Ovary (tissue), 3 donors: ENCODE measurements around the gene LHX4.

Experiments used
- POLR2A ChIP-seq: fragments of 450-650 bp; IDR thresholded peaks from one replicate; pipeline ENCODE4 v1.6.1; 2017; ENCODE audit warnings: antibody characterized with exemption, mild to moderate bottlenecking, moderate library complexity
- TF ChIP-seq, protein P1 (sequence below), 3 donors: fragments of 450-650 bp in 2 of 3; fragments of 200-600 bp in 1 of 3; IDR thresholded peaks; one replicate each; pipeline versions ENCODE4 v1.5.1 to v1.8.0; 2016 to 2022; ENCODE audit warnings: antibody characterized with exemption in 3 of 3, mild to moderate bottlenecking in 1 of 3
- donor health status: DM: no; HTN: no; CAD: no.

DNA sequence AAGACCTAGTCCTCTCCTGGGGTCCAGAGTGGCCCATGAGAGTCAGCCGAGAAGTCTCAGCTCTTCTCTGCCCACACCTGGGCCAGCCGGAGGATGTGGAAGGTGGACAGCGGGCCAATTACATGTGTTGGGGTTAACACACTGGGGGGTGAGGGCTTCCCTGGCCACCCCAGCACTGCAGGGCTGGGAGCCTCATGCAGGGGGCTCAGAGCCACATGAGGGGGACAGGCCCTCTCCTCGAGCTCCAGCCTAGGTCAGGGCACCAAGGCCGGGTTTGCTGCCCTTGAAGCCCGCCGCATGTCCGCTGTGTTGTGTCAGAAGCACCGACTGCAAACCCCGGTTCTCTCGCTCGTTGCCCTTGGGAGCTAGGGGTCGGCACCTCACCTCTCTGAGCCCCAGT is 30.5 kb downstream of the LHX4 start:
- TF ChIP-seq, protein P1, sequence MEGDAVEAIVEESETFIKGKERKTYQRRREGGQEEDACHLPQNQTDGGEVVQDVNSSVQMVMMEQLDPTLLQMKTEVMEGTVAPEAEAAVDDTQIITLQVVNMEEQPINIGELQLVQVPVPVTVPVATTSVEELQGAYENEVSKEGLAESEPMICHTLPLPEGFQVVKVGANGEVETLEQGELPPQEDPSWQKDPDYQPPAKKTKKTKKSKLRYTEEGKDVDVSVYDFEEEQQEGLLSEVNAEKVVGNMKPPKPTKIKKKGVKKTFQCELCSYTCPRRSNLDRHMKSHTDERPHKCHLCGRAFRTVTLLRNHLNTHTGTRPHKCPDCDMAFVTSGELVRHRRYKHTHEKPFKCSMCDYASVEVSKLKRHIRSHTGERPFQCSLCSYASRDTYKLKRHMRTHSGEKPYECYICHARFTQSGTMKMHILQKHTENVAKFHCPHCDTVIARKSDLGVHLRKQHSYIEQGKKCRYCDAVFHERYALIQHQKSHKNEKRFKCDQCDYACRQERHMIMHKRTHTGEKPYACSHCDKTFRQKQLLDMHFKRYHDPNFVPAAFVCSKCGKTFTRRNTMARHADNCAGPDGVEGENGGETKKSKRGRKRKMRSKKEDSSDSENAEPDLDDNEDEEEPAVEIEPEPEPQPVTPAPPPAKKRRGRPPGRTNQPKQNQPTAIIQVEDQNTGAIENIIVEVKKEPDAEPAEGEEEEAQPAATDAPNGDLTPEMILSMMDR (IDR thresholded peaks at IDR 0.05), result no peak
- TF ChIP-seq POLR2A, result no peak
